Anterior cingulate cortex (tissue), 58 donors: ENCODE results near the gene TTLL13.

Experiments
- DNase-seq, 58 donors: peaks; one replicate each; lab custom pipeline; 2025; lab: John Stamatoyannopoulos, UW

Gene TTLL13

GRCh38 chr15:90306560-90306959, 57.2 kb downstream of the TTLL13 start:
- peak in 4 of 58 donors; percentile 7 to 32 (median 14) for DNase-seq

- no peak for DNase-seq
These were observed 58.3 kb downstream of the TTLL13 start for GRCh38 chr15:90307661-90308060.

- DNase-seq = no peak
These were observed 59.7 kb downstream of the TTLL13 start for GRCh38 chr15:90309020-90309419.
